ENCODE results near the gene PODN. TPM values are rescaled to one million over a fixed set of nuclear protein-coding genes. Genes with fewer than 3 reads are reported as not detected.

Gene PODN
- polyA plus RNA-seq, 3 donors from 2014 or later, result 1.7 to 4.3 (median 2.9) TPM

GRCh38 chr1:53073287-53073686 is 11.3 kb downstream of the PODN start:
- Mint-ChIP-seq H3K9me3 (no peaks in the 10 kb centered on the region), H3K36me3 (peaks cover 0 to 3% (median 0%) of the 10 kb centered on the region in 3 donors), H3K4me3 (no peak overlapping the region), H3K27ac (no peak overlapping the region), H3K27me3 (ENCODE audit: low read depth in 3 of 3) (peaks cover 0 to 9% (median 1%) of the 10 kb centered on the region in 3 donors), H3K4me1 (peaks cover 0 to 6% of the 10 kb centered on the region in 2 donors)
- no peak for DNase-seq

GRCh38 chr1:53073868-53074311 is 11.9 kb downstream of the PODN start:
- Mint-ChIP-seq H3K4me3 (no peak overlapping the region), H3K4me1 (peaks cover 0 to 6% of the 10 kb centered on the region in 2 donors), H3K36me3 (peaks cover 0 to 3% (median 0%) of the 10 kb centered on the region in 3 donors), H3K27ac (no peak overlapping the region), H3K27me3 (ENCODE audit: low read depth in 3 of 3) (peaks cover 0 to 9% (median 1%) of the 10 kb centered on the region in 3 donors), H3K9me3 (no peaks in the 10 kb centered on the region)
- no peak for DNase-seq

GRCh38 chr1:53074313-53075154 is 12.5 kb downstream of the PODN start:
- Mint-ChIP-seq H3K27me3 (ENCODE audit: low read depth in 3 of 3) (peaks cover 0 to 8% (median 1%) of the 10 kb centered on the region in 3 donors), H3K9me3 (no peaks in the 10 kb centered on the region), H3K27ac (peak overlapping the region in 1 of 6 donors; percentile 9), H3K36me3 (peaks cover 0 to 3% (median 0%) of the 10 kb centered on the region in 3 donors), H3K4me1 (peaks cover 0 to 6% of the 10 kb centered on the region in 2 donors), H3K4me3 (no peak overlapping the region)
- no peak for DNase-seq

GRCh38 chr1:53075206-53075605 is 13.2 kb downstream of the PODN start:
- peaks cover 0 to 3% (median 0%) of the 10 kb centered on the region in 3 donors for H3K36me3 Mint-ChIP-seq
- peak overlapping the region in 1 of 6 donors; percentile 9 for H3K27ac Mint-ChIP-seq
- peaks cover 0 to 8% (median 1%) of the 10 kb centered on the region in 3 donors for H3K27me3 Mint-ChIP-seq (ENCODE audit: low read depth in 3 of 3)
- H3K4me1 Mint-ChIP-seq, result peaks cover 0 to 6% of the 10 kb centered on the region in 2 donors
- H3K4me3 Mint-ChIP-seq, result no peak overlapping the region
- DNase-seq, result no peak
- H3K9me3 Mint-ChIP-seq, result no peaks in the 10 kb centered on the region

GRCh38 chr1:53075761-53076163 is 13.7 kb downstream of the PODN start:
- peaks cover 0 to 6% of the 10 kb centered on the region in 2 donors for H3K4me1 Mint-ChIP-seq
- no peak overlapping the region for H3K27ac Mint-ChIP-seq
- H3K27me3 Mint-ChIP-seq (ENCODE audit: low read depth in 3 of 3), result peaks cover 0 to 8% (median 1%) of the 10 kb centered on the region in 3 donors
- no peak overlapping the region for H3K4me3 Mint-ChIP-seq
- peaks cover 0 to 3% (median 0%) of the 10 kb centered on the region in 3 donors for H3K36me3 Mint-ChIP-seq
- no peak for DNase-seq
- H3K9me3 Mint-ChIP-seq, result no peaks in the 10 kb centered on the region

GRCh38 chr1:53076165-53076564 is 14.2 kb downstream of the PODN start:
- peaks cover 0 to 3% (median 0%) of the 10 kb centered on the region in 3 donors for H3K36me3 Mint-ChIP-seq
- H3K27me3 Mint-ChIP-seq (ENCODE audit: low read depth in 3 of 3), result peaks cover 0 to 7% (median 1%) of the 10 kb centered on the region in 3 donors
- no peak for DNase-seq
- no peak overlapping the region for H3K4me3 Mint-ChIP-seq
- peaks cover 0 to 6% of the 10 kb centered on the region in 2 donors for H3K4me1 Mint-ChIP-seq
- no peaks in the 10 kb centered on the region for H3K9me3 Mint-ChIP-seq
- no peak overlapping the region for H3K27ac Mint-ChIP-seq

- H3K36me3 Mint-ChIP-seq, result no peaks in the 10 kb centered on the region
- no peak overlapping the region for H3K4me3 Mint-ChIP-seq
- peaks cover 0 to 4% (median 1%) of the 10 kb centered on the region in 3 donors for H3K27me3 Mint-ChIP-seq (ENCODE audit: low read depth in 3 of 3)
- H3K9me3 Mint-ChIP-seq, result no peaks in the 10 kb centered on the region
- H3K4me1 Mint-ChIP-seq, result peaks cover 0 to 6% of the 10 kb centered on the region in 2 donors
- H3K27ac Mint-ChIP-seq, result no peak overlapping the region
- no peak for DNase-seq
These were observed 14.9 kb downstream of the PODN start for GRCh38 chr1:53076721-53077598.

- DNase-seq, result no peak
- no peak overlapping the region for H3K4me3 Mint-ChIP-seq
- H3K9me3 Mint-ChIP-seq, result no peaks in the 10 kb centered on the region
- H3K27me3 Mint-ChIP-seq (ENCODE audit: low read depth in 3 of 3), result peaks cover 0 to 4% (median 1%) of the 10 kb centered on the region in 3 donors
- no peak overlapping the region for H3K27ac Mint-ChIP-seq
- no peaks in the 10 kb centered on the region for H3K36me3 Mint-ChIP-seq
- peaks cover under 1 to 9% of the 10 kb centered on the region in 2 donors for H3K4me1 Mint-ChIP-seq
These were observed 15.6 kb downstream of the PODN start for GRCh38 chr1:53077599-53077965.

- Mint-ChIP-seq H3K4me3 (no peak overlapping the region), H3K9me3 (no peaks in the 10 kb centered on the region), H3K4me1 (peaks cover 9 to 19% of the 10 kb centered on the region in 2 donors), H3K36me3 (no peaks in the 10 kb centered on the region), H3K27ac (no peak overlapping the region), H3K27me3 (ENCODE audit: low read depth in 3 of 3) (peaks cover 1 to 4% (median 1%) of the 10 kb centered on the region in 3 donors)
- no peak for DNase-seq
These were observed 16.5 kb downstream of the PODN start for GRCh38 chr1:53078333-53079101.

- Mint-ChIP-seq H3K4me1 (peaks cover 13 to 25% of the 10 kb centered on the region in 2 donors), H3K36me3 (no peaks in the 10 kb centered on the region), H3K9me3 (no peaks in the 10 kb centered on the region), H3K27ac (no peak overlapping the region), H3K27me3 (ENCODE audit: low read depth in 3 of 3) (peaks cover 3 to 4% (median 3%) of the 10 kb centered on the region in 3 donors), H3K4me3 (no peak overlapping the region)
- no peak for DNase-seq
These were observed 17.2 kb downstream of the PODN start for GRCh38 chr1:53079251-53079650.

- no peak overlapping the region for H3K4me3 Mint-ChIP-seq
- no peak for DNase-seq
- no peak overlapping the region for H3K27ac Mint-ChIP-seq
- peaks cover 3 to 9% (median 4%) of the 10 kb centered on the region in 3 donors for H3K27me3 Mint-ChIP-seq (ENCODE audit: low read depth in 3 of 3)
- no peaks in the 10 kb centered on the region for H3K9me3 Mint-ChIP-seq
- peaks cover 21 to 31% of the 10 kb centered on the region in 2 donors for H3K4me1 Mint-ChIP-seq
- H3K36me3 Mint-ChIP-seq, result no peaks in the 10 kb centered on the region
These were observed 18.0 kb downstream of the PODN start for GRCh38 chr1:53080041-53080440.

GRCh38 chr1:53080769-53081168 is 18.8 kb downstream of the PODN start:
- no peak for DNase-seq
- H3K4me3 Mint-ChIP-seq, result no peak overlapping the region
- no peak overlapping the region for H3K27ac Mint-ChIP-seq

GRCh38 chr1:53081384-53082066 is 19.5 kb downstream of the PODN start:
- H3K27ac Mint-ChIP-seq, result no peak overlapping the region

More at GRCh38 chr1:53080769-53081168, 18.8 kb downstream of the PODN start:
- Mint-ChIP-seq H3K27me3 (ENCODE audit: low read depth in 3 of 3) (peaks cover 3 to 8% (median 6%) of the 10 kb centered on the region in 3 donors), H3K36me3 (no peaks in the 10 kb centered on the region), H3K4me1 (peaks cover 22 to 29% of the 10 kb centered on the region in 2 donors), H3K9me3 (no peaks in the 10 kb centered on the region)

More at GRCh38 chr1:53081384-53082066, 19.5 kb downstream of the PODN start:
- DNase-seq, result no peak
- no peaks in the 10 kb centered on the region for H3K36me3 Mint-ChIP-seq
- no peak overlapping the region for H3K4me3 Mint-ChIP-seq
- no peaks in the 10 kb centered on the region for H3K9me3 Mint-ChIP-seq
- H3K27me3 Mint-ChIP-seq (ENCODE audit: low read depth in 3 of 3), result peaks cover 3 to 8% (median 6%) of the 10 kb centered on the region in 3 donors
- H3K4me1 Mint-ChIP-seq, result peaks cover 22 to 29% of the 10 kb centered on the region in 2 donors
